Measurements from ENCODE around the gene CD44.

Gene CD44

GRCh38 chr11:35141071-35141470, 2.1 kb downstream of the CD44 start:
- Histone ChIP-seq H3K4me3 (ENCODE audit: low read depth, low read length) (no peak overlapping the region), H3K9me3 (no peaks in the 10 kb centered on the region), H3K27me3 (no peaks in the 10 kb centered on the region), H3K4me1 (no peaks in the 10 kb centered on the region), H3K36me3 (no peaks in the 10 kb centered on the region)
- TF ChIP-seq CTCF (IDR thresholded peaks at IDR 0.05; ENCODE audit: low read depth, low read length): no peak
- no peak for DNase-seq

DNA sequence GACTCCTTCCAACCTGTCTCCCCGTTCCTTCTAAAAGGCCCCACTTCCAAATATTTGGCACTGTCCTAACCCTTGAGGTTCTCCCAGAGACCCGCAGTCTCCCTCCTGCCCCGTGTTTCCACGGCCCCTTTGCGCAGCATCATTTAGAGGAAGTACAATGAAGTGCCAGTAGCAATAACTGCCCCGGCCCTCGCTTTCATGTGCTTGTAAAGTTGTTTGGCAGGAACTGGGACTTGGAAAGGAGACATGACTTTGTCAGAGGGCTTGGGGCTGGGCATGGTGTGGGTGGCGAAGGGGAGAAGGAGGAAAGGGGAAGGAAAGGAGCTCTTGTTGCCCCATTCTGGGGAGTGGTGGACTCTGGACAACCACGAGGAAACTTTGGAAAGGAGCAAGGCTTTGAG, 2.6 kb downstream of the CD44 start:
- TF ChIP-seq CTCF (IDR thresholded peaks at IDR 0.05; ENCODE audit: low read depth, low read length): no peak
- no peaks in the 10 kb centered on the region for H3K4me1 ChIP-seq
- H3K36me3 ChIP-seq: no peaks in the 10 kb centered on the region
- no peak for DNase-seq
- H3K9me3 ChIP-seq: no peaks in the 10 kb centered on the region
- no peaks in the 10 kb centered on the region for H3K27me3 ChIP-seq
- H3K4me3 ChIP-seq (ENCODE audit: low read depth, low read length): no peak overlapping the region

- Histone ChIP-seq H3K36me3 (no peaks in the 10 kb centered on the region), H3K4me3 (ENCODE audit: low read depth, low read length) (no peak overlapping the region), H3K9me3 (no peaks in the 10 kb centered on the region), H3K4me1 (no peaks in the 10 kb centered on the region), H3K27me3 (no peaks in the 10 kb centered on the region)
- no peak for DNase-seq
- TF ChIP-seq CTCF (IDR thresholded peaks at IDR 0.05; ENCODE audit: low read depth, low read length): no peak
Measured at GRCh38 chr11:35142481-35143075, 3.6 kb downstream of the CD44 start.

GRCh38 chr11:35143297-35144135, 4.5 kb downstream of the CD44 start:
- TF ChIP-seq CTCF (IDR thresholded peaks at IDR 0.05; ENCODE audit: low read depth, low read length): no peak
- Histone ChIP-seq H3K4me1 (no peaks in the 10 kb centered on the region), H3K27me3 (no peaks in the 10 kb centered on the region), H3K9me3 (no peaks in the 10 kb centered on the region), H3K4me3 (ENCODE audit: low read depth, low read length) (no peak overlapping the region), H3K36me3 (no peaks in the 10 kb centered on the region)
- no peak for DNase-seq

GRCh38 chr11:35144136-35144741, 5.3 kb downstream of the CD44 start:
- H3K4me3 ChIP-seq (ENCODE audit: low read depth, low read length): no peak overlapping the region
- H3K36me3 ChIP-seq: no peaks in the 10 kb centered on the region
- H3K27me3 ChIP-seq: no peaks in the 10 kb centered on the region
- no peak for DNase-seq
- no peaks in the 10 kb centered on the region for H3K4me1 ChIP-seq
- H3K9me3 ChIP-seq: no peaks in the 10 kb centered on the region
- no peak for TF ChIP-seq CTCF (IDR thresholded peaks at IDR 0.05; ENCODE audit: low read depth, low read length)

DNA sequence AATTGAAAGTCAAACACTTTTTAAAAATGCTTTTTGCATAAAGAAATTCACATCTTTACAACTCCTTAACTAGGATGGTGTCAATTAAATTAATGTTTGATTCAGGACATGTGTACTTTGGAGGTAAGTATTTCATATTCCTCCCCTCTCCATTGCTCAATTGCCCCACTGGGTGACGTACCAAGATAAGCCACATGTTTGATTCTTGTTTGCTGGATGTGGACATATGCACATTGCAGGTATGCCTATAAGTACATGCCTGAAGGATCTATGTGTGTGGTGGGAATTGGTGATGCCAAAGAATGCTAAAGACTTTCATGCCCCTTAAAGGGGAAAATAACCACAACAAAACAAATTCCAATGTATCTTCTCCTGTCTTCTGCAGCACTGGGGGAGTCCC, 5.8 kb downstream of the CD44 start:
- Histone ChIP-seq H3K27me3 (no peaks in the 10 kb centered on the region), H3K4me1 (no peaks in the 10 kb centered on the region), H3K9me3 (no peaks in the 10 kb centered on the region), H3K36me3 (no peaks in the 10 kb centered on the region), H3K4me3 (ENCODE audit: low read depth, low read length) (no peak overlapping the region)
- no peak for DNase-seq
- no peak for TF ChIP-seq CTCF (IDR thresholded peaks at IDR 0.05; ENCODE audit: low read depth, low read length)
